Measurements from ENCODE around the gene GRB7. TPM values are rescaled to one million over a fixed set of nuclear protein-coding genes. Genes with fewer than 3 reads are reported as not detected.

The GRB7 gene
- total and polyA plus RNA-seq, 2 experiments from 2014 or later, result not detected

DNA sequence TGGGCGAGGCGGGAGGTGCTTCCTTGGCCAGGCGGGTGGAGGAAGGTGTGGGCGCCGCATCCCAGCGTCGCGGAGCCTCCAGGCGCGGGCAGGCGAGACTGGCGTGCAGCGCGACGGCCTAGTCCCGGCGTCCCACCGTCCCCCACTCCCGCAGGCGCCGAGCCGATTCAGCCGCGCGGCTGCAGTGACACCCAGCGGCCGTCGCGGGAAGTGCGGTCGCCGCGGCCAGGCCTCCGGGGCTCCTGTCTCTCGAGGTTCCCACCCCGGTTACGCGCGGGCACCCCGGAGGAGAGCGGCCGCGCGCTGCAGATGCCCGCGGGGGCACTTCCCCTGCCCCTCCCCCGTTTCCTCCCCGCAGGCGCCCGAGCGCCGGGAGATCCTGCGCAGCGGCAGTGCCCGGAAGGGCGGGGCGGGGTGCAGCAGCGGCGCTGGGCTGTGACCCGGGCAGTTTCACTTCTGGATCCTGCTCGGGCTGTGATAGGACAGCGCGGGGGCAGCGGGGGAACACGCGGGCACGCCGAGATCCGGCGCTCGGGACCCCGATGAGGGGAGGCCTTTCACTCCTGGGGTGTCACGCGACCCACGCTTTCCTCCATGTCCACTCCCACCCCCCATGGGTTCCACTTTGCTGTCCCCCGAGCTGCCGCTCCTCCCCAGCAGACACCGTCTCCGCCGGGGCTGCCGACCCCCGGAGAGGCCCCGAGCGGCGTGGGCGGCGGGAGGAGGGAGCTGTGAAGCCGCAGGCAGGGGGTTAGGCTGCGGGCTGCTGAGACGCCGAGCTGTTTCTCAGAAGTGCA is 16.6 kb downstream of the GRB7 start:
- H3K9me2 ChIP-seq (ENCODE audit: insufficient read depth), result no peaks in the 10 kb centered on the region
- peak overlapping the region; percentile 44; the same call in 1 of the 2 replicates for H3K27ac ChIP-seq
- H4K20me1 ChIP-seq (ENCODE audit: insufficient read depth), result no peaks in the 10 kb centered on the region
- peak overlapping the region; percentile 71 for H3K4me2 ChIP-seq (ENCODE audit: unreplicated experiment)
- H3K4me1 ChIP-seq (ENCODE audit: insufficient read depth), result no peaks in the 10 kb centered on the region
- H3K79me2 ChIP-seq (ENCODE audit: insufficient read depth), result no peaks in the 10 kb centered on the region
- H3K4me3 ChIP-seq, result peak overlapping the region; percentile 81
- in situ Hi-C loops (cut with MboI), result loop anchor here (10.0 kb wide), 1 partner anchor 130 kb away; the partner anchor contains the start of gene PPP1R1B
- WGBS, 2 experiments (ENCODE audit: low coverage in 1 of 2, low lambda C conversion rate in 2 of 2, missing lambda C conversion rate in 2 of 2), result 1 to 2% methylated on average over 51 to 72 of the region's 91 CpGs
- peak overlapping the region; percentile 91 for H2AFZ ChIP-seq
- no peaks in the 10 kb centered on the region for H3K9me3 ChIP-seq (ENCODE audit: low read depth)
- peak; percentile 95 for DNase-seq
- TF ChIP-seq EZH2phosphoT487 (IDR thresholded peaks at IDR 0.05; ENCODE audit: insufficient read depth, low read depth), result no peak
- TF ChIP-seq EZH2 (IDR thresholded peaks at IDR 0.05; ENCODE audit: insufficient read depth, poor library complexity, severe bottlenecking), result no peak
- H3K36me3 ChIP-seq (ENCODE audit: low read depth), result no peaks in the 10 kb centered on the region
- 0 out of 2 replicates have a peak, but pooled peaks cover 12% of the 10 kb centered on the region for H3K27me3 ChIP-seq (replicated peaks; ENCODE audit: insufficient read depth)
- H3F3A ChIP-seq (ENCODE audit: insufficient read depth), result peaks cover 7% of the 10 kb centered on the region; the same call in 1 of the 2 replicates
- H3K9ac ChIP-seq, result peak overlapping the region; percentile 89

GRCh38 chr17:39754958-39755553 is 17.3 kb downstream of the GRB7 start:
- peak overlapping the region; percentile 89 for H3K9ac ChIP-seq
- H4K20me1 ChIP-seq (ENCODE audit: insufficient read depth), result no peaks in the 10 kb centered on the region
- WGBS, 2 experiments (ENCODE audit: low coverage in 1 of 2, low lambda C conversion rate in 2 of 2, missing lambda C conversion rate in 2 of 2), result 30 to 36% methylated on average over 14 to 21 of the region's 21 CpGs
- peaks cover 7% of the 10 kb centered on the region; the same call in 1 of the 2 replicates for H3F3A ChIP-seq (ENCODE audit: insufficient read depth)
- no peak for TF ChIP-seq EZH2 (IDR thresholded peaks at IDR 0.05; ENCODE audit: insufficient read depth, poor library complexity, severe bottlenecking)
- no peak for TF ChIP-seq EZH2phosphoT487 (IDR thresholded peaks at IDR 0.05; ENCODE audit: insufficient read depth, low read depth)
- no peaks in the 10 kb centered on the region for H3K4me1 ChIP-seq (ENCODE audit: insufficient read depth)
- H3K4me3 ChIP-seq, result peak overlapping the region; percentile 81
- peak overlapping the region; percentile 71 for H3K4me2 ChIP-seq (ENCODE audit: unreplicated experiment)
- peak; percentile 33 for DNase-seq
- H2AFZ ChIP-seq, result peak overlapping the region; percentile 91
- 0 out of 2 replicates have a peak, but pooled peaks cover 12% of the 10 kb centered on the region for H3K27me3 ChIP-seq (replicated peaks; ENCODE audit: insufficient read depth)
- in situ Hi-C loops (cut with MboI), result loop anchor here (10.0 kb wide), 1 partner anchor 130 kb away; the partner anchor contains the start of gene PPP1R1B
- H3K27ac ChIP-seq, result 0 out of 2 replicates have a peak overlapping the region, but pooled peaks have one; percentile 44
- no peaks in the 10 kb centered on the region for H3K79me2 ChIP-seq (ENCODE audit: insufficient read depth)
- H3K36me3 ChIP-seq (ENCODE audit: low read depth), result no peaks in the 10 kb centered on the region
- no peaks in the 10 kb centered on the region for H3K9me2 ChIP-seq (ENCODE audit: insufficient read depth)
- no peaks in the 10 kb centered on the region for H3K9me3 ChIP-seq (ENCODE audit: low read depth)

- H3K4me2 ChIP-seq (ENCODE audit: unreplicated experiment), result no peak overlapping the region
- no peaks in the 10 kb centered on the region for H3K4me1 ChIP-seq (ENCODE audit: insufficient read depth)
- no peak overlapping the region for H3K9ac ChIP-seq
Observed at GRCh38 chr17:39755554-39756379, 18.0 kb downstream of the GRB7 start.

More at GRCh38 chr17:39755554-39756379, 18.0 kb downstream of the GRB7 start:
- no peaks in the 10 kb centered on the region for H3K36me3 ChIP-seq (ENCODE audit: low read depth)
- H3F3A ChIP-seq (ENCODE audit: insufficient read depth), result peaks cover 7% of the 10 kb centered on the region; the same call in 1 of the 2 replicates
- H3K27ac ChIP-seq, result no peak overlapping the region
- no peaks in the 10 kb centered on the region for H3K9me2 ChIP-seq (ENCODE audit: insufficient read depth)
- WGBS, 2 experiments (ENCODE audit: low coverage in 1 of 2, low lambda C conversion rate in 2 of 2, missing lambda C conversion rate in 2 of 2), result 76% methylated on average over 17 to 18 of the region's 18 CpGs
- H3K79me2 ChIP-seq (ENCODE audit: insufficient read depth), result no peaks in the 10 kb centered on the region
- H2AFZ ChIP-seq, result peak overlapping the region; percentile 91; the same call in 1 of the 2 replicates
- no peaks in the 10 kb centered on the region for H3K9me3 ChIP-seq (ENCODE audit: low read depth)
- peak; percentile 25 for DNase-seq
- H3K4me3 ChIP-seq, result no peak overlapping the region
- TF ChIP-seq EZH2 (IDR thresholded peaks at IDR 0.05; ENCODE audit: insufficient read depth, poor library complexity, severe bottlenecking) (no peak), EZH2phosphoT487 (IDR thresholded peaks at IDR 0.05; ENCODE audit: insufficient read depth, low read depth) (no peak)
- in situ Hi-C loops (cut with MboI), result loop anchor here (10.0 kb wide), 1 partner anchor 131 kb away; the partner anchor contains the start of gene PPP1R1B
- 0 out of 2 replicates have a peak, but pooled peaks cover 12% of the 10 kb centered on the region for H3K27me3 ChIP-seq (replicated peaks; ENCODE audit: insufficient read depth)
- H4K20me1 ChIP-seq (ENCODE audit: insufficient read depth), result no peaks in the 10 kb centered on the region

All from GM23248 (cell line).